Measurements from ENCODE around the gene LONP2.
"Not testable (repeated sequence)": the region's sequence is repeated elsewhere in the genome, so short reads cannot be mapped to it uniquely, and the experiment has no call there.

The LONP2 gene

DNA sequence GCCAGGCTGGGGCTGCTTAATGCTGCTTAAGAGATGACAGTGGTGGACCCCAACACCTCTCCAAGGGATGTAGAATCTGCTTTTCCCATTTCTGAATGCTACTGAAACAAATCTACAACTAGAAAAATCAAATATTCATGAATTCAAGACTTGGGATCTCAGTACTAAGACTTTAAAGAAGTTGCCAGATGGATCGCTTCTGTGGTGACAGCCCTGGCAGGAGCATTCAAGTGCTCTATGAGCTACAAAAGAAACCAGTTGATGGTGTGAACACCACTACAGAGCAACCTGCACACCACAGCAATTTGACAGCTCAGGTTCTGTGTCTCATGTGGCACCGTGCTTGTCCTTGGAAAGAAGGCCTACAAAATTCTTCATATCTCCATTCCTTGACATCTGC, 98.5 kb downstream of the LONP2 start:
- DNase-seq (ENCODE audit: low spot score), result no peak

DNA sequence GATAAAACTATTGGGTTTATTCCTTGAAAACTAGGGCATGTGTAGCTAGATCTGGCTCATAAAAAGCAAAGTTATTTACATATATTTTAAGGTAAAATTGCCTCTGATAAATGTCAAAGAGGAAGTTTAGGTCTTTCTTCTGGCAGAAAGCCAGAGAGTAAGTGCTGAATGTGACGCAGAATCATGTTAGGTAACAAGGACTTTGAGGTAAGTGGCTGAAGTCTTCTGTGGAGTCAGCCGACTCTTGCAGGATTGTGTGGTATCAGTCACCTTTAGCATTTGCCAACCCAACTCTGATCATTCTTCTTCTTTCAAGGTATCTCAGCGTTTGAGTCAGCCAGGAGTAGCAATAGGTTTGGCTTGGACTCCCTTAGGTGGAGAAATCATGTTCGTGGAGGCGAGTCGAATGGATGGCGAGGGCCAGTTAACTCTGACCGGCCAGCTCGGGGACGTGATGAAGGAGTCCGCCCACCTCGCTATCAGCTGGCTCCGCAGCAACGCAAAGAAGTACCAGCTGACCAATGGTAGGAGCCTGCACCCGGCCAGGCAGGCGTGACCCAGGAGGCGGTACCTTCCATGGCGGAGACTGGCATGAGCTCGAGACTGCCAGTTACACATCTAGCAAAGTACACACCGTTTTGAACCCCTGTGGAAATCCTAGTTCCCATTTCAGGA, 103.2 kb downstream of the LONP2 start:
- no peak for DNase-seq (ENCODE audit: low spot score)

DNA sequence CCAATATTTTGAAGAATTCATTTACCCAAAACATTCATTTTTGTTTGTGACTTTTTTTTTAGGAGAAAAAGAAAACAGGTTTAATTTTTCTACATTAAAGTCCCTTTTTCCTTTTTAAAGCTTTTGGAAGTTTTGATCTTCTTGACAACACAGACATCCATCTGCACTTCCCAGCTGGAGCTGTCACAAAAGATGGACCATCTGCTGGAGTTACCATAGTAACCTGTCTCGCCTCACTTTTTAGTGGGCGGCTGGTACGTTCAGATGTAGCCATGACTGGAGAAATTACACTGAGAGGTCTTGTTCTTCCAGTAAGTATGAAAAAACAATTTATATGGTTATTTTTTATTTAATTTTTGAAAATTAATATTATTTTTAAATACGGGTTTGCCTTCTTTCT, 103.9 kb downstream of the LONP2 start:
- no peak for DNase-seq (ENCODE audit: low spot score)

DNA sequence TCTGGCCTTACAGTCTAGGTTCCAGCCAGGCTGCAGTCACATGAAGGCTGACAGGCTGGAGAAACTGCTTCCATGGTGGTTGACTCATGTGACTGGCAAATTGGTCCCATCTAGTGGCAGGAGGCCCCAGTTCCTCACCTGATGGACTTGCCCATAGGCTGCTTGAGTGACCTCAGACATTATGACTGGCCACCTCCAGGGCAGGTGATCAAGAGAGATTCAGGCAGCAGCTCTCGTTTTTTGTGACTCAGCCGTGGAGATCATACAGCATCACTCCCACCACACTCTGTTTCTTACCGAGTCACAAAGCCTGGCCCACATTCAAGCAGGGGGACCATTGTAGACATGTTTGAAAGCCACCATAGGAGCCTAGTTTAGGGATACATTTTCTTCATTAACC, 106.6 kb downstream of the LONP2 start:
- no peak for DNase-seq (ENCODE audit: low spot score)

DNA sequence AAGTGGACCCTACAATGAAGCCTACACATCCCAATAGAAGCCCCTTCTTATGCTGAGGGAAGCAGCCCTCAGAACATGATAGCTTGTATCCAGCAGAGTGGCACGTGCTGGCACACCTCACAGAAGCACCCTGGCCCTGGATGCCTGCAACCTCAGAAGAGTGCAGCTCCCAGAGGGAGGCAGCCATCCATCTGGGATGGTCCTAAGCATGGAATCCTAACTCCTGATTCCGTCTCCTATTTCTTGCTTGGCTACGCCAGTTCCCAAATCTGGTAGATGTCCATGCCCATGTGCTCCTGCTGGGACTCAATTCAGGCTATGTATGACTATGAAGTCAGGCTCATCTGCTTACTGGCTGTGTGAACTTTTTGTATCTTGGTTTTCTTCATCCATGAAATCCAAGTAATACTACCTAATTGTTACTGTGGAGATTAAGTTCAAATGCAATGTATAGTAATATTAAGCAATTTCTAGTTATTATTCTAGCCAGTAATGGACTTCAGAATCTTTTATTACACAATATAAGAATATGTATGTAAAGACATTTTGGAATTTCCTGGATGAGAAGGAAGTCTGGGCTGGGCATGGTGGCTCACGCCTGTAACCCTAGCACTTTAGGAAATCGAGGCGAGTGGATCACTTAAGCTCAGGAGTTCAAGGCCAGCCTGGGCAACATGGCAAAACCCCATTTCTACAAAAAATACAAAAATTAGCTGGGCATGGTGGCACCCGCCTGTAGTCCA, 108.7 kb downstream of the LONP2 start:
- DNase-seq (ENCODE audit: low spot score), result no peak

DNA sequence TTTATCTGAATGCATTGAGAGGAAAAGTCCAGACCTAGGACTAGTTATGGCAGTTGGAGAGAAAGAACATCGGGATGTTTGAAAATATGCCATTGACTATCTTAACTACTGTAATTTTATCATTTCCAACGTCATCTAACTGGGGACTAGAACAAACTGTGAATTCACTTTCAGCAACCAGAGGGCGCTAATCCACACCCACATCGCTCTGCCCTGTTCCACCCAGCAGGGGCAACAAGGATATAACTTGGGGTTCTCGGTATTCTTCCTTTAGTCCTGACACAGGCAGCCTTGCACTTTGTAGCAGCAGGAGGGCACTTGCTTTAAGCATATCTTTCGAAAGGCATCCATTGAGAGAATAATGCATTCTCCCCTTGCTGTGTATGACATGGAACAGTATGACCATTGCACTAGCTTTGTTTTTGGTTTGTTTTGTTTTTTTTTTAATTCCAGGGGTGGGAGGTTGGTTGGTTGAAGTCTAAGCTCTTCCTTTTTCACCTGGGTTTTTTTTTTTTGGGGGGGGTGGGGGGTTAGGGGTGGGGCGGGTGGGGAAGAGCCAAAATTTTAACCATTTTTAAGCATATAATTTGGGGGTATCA, 109.6 kb downstream of the LONP2 start:
- peak; percentile 60 for DNase-seq (ENCODE audit: low spot score)

DNA sequence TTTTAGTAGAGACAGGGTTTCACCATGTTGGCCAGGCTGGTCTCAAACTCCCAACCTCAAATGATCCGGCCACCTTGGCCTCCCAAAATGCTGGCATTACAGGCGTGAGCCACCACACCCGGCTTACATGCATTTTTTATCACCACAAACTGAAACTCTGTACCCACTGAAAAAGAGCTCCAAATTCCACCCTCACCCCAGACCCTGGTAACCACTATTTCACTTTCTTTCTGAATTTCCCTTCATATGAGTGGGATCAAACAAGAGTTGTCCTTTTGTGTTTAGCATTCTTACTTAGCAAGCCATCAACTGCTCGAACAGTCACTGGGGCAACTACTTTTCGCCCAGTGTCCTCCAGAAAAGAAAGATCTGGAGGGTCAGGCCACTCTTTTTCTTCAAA, 110.3 kb downstream of the LONP2 start:
- DNase-seq (ENCODE audit: low spot score), result not testable (repeated sequence)

DNA sequence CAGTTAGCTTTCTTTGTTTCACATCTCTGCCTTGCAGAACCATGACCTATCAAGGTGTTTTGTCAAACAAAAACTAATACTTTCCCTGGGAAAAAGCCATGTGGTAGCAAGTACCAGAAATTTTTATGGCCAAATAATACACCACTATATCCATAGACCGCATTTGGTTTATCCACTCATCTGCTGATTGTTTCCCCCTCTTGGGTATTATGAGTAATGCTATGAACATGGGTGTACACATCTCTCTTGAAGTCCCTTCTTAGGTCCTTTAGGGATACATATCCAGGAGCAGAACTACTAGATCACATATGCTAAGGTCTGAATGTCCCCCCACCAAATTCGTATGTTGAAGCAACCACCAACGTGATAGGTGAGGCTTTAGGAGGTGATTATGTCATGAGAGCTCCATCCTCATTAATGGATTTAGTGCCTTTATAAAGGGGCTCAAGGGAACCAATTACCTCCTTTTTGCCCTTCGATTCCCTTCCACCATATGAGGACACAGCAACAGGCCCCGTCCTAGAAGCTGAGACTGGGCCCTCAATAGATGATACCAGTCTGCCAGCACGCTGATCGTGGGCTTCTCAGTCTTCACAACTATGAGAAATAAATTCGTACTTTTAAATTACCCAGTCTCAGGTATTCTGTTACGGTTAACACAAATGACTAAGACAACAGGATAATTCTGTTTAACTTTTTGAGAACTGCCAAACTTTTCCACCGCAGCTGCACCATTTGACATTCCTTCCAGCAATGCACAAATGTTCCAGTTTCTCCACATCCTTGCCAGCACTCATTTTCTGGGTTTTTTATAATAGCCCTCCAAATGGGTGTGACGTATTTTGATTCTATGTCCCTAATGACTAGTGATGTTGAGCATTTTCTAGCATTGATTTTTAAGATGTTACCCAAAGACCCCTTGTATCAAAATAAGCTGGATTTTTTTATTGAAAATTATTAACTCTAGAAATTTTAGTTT, 111.1 kb downstream of the LONP2 start:
- DNase-seq (ENCODE audit: low spot score), result no peak

DNA sequence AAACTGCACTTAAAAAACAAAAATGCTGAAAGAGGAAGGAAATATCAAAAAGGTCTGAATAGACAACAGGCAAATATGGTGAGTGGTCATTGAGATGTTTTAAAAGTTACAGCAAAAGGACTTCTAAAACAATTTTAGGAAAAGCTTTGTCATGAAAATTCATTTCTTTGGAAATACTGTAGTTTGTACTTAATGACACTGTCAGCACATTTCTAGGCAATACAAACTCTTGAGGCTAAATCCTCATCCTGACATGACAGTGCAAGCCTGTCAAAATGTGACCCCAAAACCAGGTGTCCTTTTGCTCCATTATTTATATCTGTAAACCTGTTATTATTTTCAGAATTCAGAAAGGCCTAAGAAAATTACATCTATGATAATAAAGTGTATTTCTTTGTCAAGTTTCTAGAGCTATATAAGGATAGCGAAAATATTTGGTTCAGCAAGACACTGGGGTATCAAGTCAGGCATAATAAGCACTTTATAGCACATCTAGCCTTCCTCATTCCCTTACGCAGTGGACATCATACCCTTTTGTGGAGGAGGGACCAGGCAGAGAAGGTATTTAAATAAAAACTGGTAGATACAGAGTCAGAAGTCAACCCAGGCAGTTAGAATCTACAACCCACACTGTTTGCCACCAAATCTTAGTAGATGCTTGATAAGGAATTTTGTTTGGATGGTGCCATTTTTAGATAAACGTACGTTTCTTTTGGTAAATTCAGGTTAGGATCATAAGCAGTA, 112.7 kb downstream of the LONP2 start:
- no peak for DNase-seq (ENCODE audit: low spot score)

DNA sequence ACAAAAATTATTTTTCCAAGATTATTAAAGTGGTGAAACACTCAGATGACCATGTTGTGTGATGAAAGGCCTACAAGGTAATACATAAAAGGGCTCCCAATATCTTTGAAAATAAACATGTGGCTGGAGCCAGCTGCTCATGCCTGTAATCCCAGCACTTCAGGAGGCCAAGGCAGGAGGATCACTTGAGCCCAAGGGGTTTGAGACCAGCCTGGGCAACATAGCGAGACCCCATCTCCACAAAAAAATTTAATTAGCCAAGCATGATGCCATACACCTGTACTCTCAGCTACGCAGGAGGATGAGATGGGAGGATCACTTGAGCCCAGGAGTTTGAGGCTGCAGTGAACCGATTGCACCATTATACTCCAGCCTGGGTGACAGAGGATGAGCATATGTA, 114.3 kb downstream of the LONP2 start:
- no peak for DNase-seq (ENCODE audit: low spot score)

DNA sequence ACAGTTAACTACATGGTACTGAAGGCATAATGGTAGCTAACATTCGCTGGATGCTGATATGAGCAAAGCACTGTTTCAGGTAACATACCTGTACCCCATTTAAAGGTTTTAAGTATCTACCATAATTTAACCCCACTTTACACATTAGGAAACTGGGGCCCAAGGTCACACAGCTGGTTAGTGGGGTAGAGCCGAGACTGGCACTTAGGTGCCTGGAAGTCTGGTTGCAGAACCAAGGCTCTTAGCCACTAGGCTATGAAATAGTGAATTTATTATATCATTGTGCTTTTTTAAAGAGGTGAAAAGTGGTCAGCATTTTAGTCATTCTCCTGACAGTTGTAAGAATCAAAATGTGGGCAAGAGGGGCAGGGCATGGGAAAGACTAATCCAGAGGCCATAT, 115.9 kb downstream of the LONP2 start:
- no peak for DNase-seq (ENCODE audit: low spot score)

DNA sequence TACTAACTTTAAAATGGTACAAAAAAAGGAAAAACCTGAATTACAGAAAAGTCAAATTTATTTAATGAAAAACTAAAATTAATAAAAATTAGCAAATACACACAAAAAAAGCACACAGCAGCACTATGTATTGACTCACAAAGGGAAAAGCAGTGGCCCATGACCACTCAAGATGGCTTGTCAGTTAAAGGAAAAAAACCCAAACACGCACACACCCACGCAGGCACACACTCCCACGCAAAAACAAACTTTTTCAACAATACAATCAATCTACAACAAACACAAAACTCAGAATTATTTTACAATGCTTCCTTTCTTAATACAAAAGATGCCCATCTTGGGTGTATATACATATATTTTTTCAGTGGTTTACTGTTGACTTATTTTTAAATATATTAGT, 116.9 kb downstream of the LONP2 start:
- DNase-seq (ENCODE audit: low spot score), result no peak

DNA sequence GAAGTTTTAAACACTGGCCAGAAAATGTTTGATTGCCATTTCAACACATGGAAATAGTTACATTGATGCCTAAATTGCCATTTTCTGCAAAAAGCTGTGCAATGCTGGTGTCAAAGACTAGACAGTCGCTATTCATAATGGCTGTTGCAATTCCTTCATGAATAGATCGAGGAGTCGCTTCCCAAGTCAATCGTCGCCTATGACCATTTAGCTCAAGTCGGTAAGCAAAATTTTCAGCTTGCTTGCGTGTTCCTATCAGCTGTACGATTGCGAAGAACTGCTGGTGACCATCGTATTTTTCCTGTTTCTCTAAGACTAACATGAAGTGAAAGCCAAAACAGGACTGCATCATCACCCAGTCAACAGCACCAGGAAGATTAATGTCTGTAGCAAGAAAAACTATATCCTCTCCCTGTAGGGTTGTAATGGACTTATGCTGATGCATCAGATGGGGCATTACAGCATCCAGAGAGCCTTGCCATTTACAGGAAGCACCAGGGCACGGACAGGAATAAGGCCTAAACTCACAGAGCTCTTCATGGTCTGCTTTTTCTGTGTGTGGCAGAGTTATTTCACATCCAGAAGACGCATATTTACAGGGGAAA, 117.5 kb downstream of the LONP2 start:
- no peak for DNase-seq (ENCODE audit: low spot score)

DNA sequence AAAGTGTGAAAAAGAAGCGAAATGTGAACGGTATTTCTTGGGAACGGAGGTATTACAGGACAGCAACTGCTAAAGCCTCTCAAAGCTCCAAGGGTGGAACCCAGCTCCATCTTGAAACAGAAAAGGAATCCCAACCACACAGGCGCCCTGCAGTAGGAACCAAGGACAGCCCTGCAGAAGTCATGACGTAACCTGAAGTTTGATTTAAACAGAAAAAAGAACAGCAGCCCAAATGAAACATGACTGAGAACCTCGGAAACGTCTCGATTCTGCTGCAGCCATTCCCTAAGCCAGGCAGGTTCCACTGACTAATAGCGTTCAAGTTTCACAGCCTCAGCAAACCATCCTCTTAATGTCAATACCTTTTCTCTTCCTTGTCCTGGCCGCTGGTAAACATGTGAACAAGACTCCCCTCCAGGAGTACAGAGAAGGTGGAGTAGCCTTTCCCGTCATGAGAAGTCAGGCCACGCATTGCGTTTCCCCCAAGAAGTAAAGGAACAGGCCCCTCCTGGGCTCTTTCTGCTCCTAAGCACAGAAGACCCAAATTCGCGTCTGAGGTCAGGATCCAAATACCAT, 121.0 kb downstream of the LONP2 start:
- no peak for DNase-seq (ENCODE audit: low spot score)

DNA sequence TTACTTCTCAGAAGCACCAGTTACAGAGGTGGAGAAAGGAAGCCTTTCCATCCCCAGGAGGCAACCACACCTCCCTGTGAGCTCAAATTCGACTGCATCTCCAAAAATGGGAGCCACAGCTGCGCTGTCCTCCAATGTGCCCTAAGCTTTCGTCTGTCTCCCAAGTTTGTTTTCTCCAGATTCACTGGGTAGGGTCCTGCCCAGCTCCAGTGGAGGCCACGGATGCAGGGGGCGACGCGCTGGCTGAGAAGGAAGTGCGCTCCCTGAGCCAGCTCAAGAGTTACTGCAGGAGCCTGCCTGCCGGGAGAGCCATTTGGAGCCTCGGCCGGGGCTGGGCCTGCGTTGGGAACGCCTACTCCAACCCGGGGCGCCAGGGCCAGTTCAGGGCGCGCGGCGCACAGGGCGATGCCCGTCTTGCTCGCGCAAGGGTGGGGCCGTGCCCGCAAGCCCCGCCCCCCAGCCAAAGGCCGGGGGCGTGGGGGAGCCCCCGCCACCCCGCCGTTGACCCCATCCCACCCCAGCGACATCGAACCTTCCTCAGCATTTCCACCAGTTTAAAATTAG, 121.6 kb downstream of the LONP2 start:
- DNase-seq (ENCODE audit: low spot score), result peak; percentile 92

DNA sequence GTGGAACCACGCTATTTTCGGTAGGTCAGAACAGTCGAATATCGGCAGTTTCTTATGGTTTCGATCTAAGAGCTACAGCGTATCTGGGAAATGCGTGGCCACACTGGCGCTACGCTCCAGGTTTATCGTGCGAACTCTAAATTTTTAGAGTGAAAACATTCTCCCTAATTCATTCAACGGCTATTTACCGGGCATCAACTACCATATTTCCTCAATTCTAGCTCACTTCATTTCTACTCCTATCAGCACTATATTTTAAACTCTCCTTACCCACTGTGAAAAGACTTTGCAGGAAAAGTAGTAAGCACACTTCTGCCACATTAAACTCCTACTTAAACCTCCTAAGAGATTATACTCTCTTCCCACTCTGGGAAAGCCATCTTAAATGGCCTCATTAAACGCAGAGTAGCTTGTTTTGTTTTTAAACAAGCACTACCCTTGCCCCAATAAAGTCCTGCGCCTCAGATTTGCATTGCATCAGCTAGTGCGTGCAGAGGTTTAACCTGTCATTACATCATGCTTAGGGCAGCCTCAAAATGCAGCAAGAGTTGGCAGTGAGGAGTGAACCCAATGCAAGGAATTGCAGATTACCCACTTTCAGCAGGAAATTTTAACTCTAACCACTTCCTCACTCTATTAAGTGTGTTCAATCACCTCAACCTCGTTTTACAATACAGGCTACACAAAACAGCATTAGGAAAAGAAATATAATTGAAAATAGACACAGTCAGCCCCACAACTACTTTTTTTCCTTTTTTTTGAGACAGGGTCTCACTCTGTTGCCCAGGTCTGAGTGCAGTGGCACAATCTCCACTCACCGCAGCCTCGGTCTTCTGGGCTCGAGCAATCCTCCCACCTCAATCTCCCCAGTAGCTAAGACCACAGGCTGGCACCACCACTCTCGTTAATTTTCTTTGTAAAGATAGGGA, 122.3 kb downstream of the LONP2 start:
- DNase-seq (ENCODE audit: low spot score), result peak; percentile 81

DNA sequence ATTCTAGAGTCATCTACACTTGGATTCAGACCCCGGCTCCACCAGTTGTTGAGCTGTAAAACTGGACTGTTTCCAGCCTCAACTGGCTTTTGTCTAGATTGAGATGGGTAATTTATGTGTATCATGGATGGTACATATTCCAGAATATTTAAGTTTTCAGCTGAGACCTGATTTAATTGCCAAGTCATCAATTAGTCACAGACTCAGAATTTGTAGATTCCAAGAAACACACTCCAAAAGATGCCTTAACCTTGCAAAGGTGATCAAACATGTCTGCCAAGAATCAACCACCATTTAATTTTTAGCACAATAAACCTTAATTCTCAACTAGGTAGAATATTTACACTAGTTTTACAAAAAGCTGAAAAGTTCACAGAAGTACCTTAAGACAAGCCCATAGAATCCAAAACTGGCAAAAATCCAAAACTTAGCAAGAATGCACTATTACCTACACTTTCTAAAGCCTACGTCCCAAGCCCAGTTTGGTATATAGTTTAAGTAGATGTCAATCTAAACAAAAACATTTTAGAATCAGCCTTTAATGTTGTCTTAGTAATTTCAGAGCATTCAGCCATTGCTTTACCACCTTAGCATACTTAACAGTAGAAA, 123.4 kb downstream of the LONP2 start:
- no peak for DNase-seq (ENCODE audit: low spot score)

DNA sequence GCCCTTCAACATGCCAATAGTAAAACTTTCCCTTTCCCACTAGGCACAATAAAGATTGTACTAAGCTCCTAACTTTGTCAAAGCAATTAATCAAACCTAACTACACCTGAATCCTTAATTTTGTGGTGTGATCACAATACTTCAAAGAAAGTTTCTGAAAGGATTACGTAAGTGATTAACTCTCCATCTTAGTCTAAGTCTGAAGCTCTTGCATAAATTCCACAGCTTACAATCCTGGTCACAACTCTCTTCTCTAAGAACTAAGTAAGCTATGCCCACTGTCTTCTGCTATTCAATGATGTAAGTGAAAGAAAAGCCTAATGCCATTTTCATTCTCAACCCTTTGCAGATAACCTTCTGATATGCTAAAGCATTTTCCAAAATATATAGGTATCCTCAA, 125.7 kb downstream of the LONP2 start:
- no peak for DNase-seq (ENCODE audit: low spot score)

DNA sequence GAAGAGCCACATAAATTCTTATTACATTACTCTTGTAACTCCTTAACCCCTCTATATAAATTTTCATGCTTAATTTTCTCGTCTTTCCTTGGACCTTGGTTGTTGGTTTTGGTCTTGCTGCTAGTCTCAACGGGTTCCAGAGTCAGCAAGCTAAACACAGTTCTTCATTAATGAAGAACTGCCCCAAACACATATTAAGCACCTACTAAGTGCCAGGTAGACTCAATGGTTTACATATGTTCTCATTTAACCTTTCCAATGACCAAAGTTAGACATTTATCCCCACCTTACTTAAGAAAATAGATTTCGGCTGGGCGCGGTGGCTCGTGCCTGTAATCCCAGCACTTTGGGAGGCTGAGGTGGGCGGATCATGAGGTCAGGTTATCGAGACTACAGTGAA, 126.1 kb downstream of the LONP2 start:
- DNase-seq (ENCODE audit: low spot score), result no peak
